Measurements from ENCODE around the gene ANKHD1. TPM values are rescaled to one million over a fixed set of nuclear protein-coding genes. Genes with fewer than 3 reads are reported as not detected.

The ANKHD1 gene
- total RNA-seq, result 100 to 1,000 TPM; 129 TPM

GRCh38 chr5:140401362-140402257 lies at the start of gene ANKHD1:
Gene ANKHD1 (plus strand): TSS chr5:140401833. CDS start chr5:140401968, 135 bp downstream.

GRCh38 chr5:140360101-140360500 lies 41.5 kb upstream of the ANKHD1 start, which contains the start of gene SLC4A9:
Gene SLC4A9 (plus strand): TSS chr5:140360194. CDS start chr5:140360237, 43 bp downstream.

GRCh38 chr5:140547508-140548299 lies 146.1 kb downstream of the ANKHD1 start, which contains the start of gene EIF4EBP3:
Gene EIF4EBP3 (plus strand): TSS chr5:140547662. CDS start chr5:140547738, 76 bp downstream.

GRCh38 chr5:140557136-140557805 lies 155.6 kb downstream of the ANKHD1 start, which contains the start of gene SRA1:
Gene SRA1 (minus strand): TSS chr5:140557473. CDS start chr5:140557452, 21 bp downstream.

GRCh38 chr5:140564196-140565023 lies 162.8 kb downstream of the ANKHD1 start, which contains the start of the genes APBB3 and SLC35A4:
Gene APBB3 (minus strand): TSS chr5:140564598. CDS start chr5:140564245, 353 bp downstream.
Gene SLC35A4 (plus strand): TSS chr5:140564828. CDS start chr5:140567170, 2,342 bp downstream.

Small RNA genes lying within 50 kb of the gene (microRNA-seq; reads per million reads assigned to microRNA genes)
- not detected for gene MIR6831 (ENCODE audit: borderline microRNAs expressed, borderline replicate concordance)

Other genes with a start within 250 kb of the ANKHD1 start
- 10 to 100 TPM in 1 of 2 experiments, 1 to 10 TPM in 1; 9.7 to 12.5 TPM for gene CYSTM1, start 226.6 kb upstream of the ANKHD1 start, total RNA-seq
- gene PFDN1, start 98.7 kb upstream of the ANKHD1 start, total RNA-seq, result 10 to 100 TPM; 59.8 to 63.4 TPM
- 10 to 100 TPM; 68.8 to 71.4 TPM for gene HBEGF, start 55.2 kb upstream of the ANKHD1 start, total RNA-seq
- gene SLC4A9, start 41.6 kb upstream of the ANKHD1 start, total RNA-seq, result under 1 TPM; 0.68 to 0.72 TPM
- gene EIF4EBP3, start 145.8 kb downstream of the ANKHD1 start, total RNA-seq, result 10 to 100 TPM; 13.2 to 15.4 TPM
- gene SRA1, start 155.6 kb downstream of the ANKHD1 start, total RNA-seq, result 10 to 100 TPM; 32.8 to 33.4 TPM
- gene APBB3, start 162.8 kb downstream of the ANKHD1 start, total RNA-seq, result 10 to 100 TPM; 33.3 to 33.9 TPM
- gene SLC35A4, start 163.0 kb downstream of the ANKHD1 start, total RNA-seq, result 10 to 100 TPM; 74.6 to 80.4 TPM
- under 1 TPM; 0.66 to 0.77 TPM for gene CD14, start 231.3 kb downstream of the ANKHD1 start, total RNA-seq
- 10 to 100 TPM; 35.5 to 38.1 TPM for gene TMCO6, start 237.6 kb downstream of the ANKHD1 start, total RNA-seq
- gene NDUFA2, start 245.8 kb downstream of the ANKHD1 start, total RNA-seq, result 10 to 100 TPM; 70.9 to 72.6 TPM
- 100 to 1,000 TPM; 118 to 121 TPM for gene IK, start 246.0 kb downstream of the ANKHD1 start, total RNA-seq